BJ (cell line): ENCODE results near the gene LDLRAD4. TPM values are rescaled to one million over a fixed set of nuclear protein-coding genes. Genes with fewer than 3 reads are reported as not detected.

Experiments
- CTCF ChIA-PET: fragments of 350-600 bp; formaldehyde crosslinking; extraction: SDS; loops from one replicate; lab custom pipeline; 2021; ENCODE audit warnings: antibody characterized with exemption, inconsistent platforms; lab: Yijun Ruan, JAX
- POLR2A ChIA-PET: fragments of 300-600 bp; sonication (Branson Sonifier 250); formaldehyde crosslinking; extraction: SDS; loops from one replicate; lab custom pipeline; 2021; ENCODE audit warnings: antibody characterized with exemption; lab: Charles Lee
- DNase-seq: peaks from one replicate; pipeline ENCODE4 v3.0.0-alpha.2; 2011; ENCODE audit warnings: low read depth
- H3K27me3 ChIP-seq: 2 replicates; pipeline ENCODE4 v1.6.0; 2011; ENCODE audit warnings: low read length; ENCODE audit not compliant: control insufficient read depth, insufficient read depth
- H3K36me3 ChIP-seq: 2 replicates; pipeline ENCODE4 v1.5.1; 2011; ENCODE audit warnings: low read length; ENCODE audit not compliant: control insufficient read depth, insufficient read depth
- H3K4me3 ChIP-seq: 2 replicates; pipeline ENCODE4 v1.5.1; 2011; ENCODE audit warnings: low read depth, mild to moderate bottlenecking, control low read depth, low read length
- CTCF ChIP-seq: IDR thresholded peaks from 2 replicates; pipeline ENCODE4 v1.5.1; 2011; ENCODE audit warnings: low read depth, mild to moderate bottlenecking, control low read depth, inconsistent platforms, low read length, moderate library complexity; ENCODE audit not compliant: insufficient read depth
- polyA plus RNA-seq: library from polyadenylated mRNA; depleted of rRNA; stranded (reverse); fragments of >200 nt; gene quantifications from 2 replicates; pipeline ENCODE4 v1.2.3, GENCODE V29; 2011

LDLRAD4 gene
- polyA plus RNA-seq, 1 experiment, result not detected

- no peak for TF ChIP-seq CTCF
- POLR2A ChIA-PET, result no interaction called here
- no peak overlapping the region for H3K4me3 ChIP-seq
- CTCF ChIA-PET, result interaction anchor here (1.2 kb wide), 1 partner anchor 13 kb away, joined by 3 read pairs; no protein-coding TSS in a partner anchor
- DNase-seq, result no peak
- no peaks in the 10 kb centered on the region for H3K36me3 ChIP-seq
- H3K27me3 ChIP-seq, result no peaks in the 10 kb centered on the region
Measured at GRCh38 chr18:13252686-13253410, 34.3 kb downstream of the LDLRAD4 start.

GRCh38 chr18:13253786-13254688 is 35.5 kb downstream of the LDLRAD4 start:
- ChIA-PET CTCF (interaction anchor here (1.2 kb wide), 1 partner anchor 12 kb away, joined by 3 read pairs; no protein-coding TSS in a partner anchor), POLR2A (no interaction called here)
- TF ChIP-seq CTCF, result no peak
- DNase-seq, result no peak
- Histone ChIP-seq H3K36me3 (no peaks in the 10 kb centered on the region), H3K4me3 (no peak overlapping the region), H3K27me3 (no peaks in the 10 kb centered on the region)

- H3K4me3 ChIP-seq, result no peak overlapping the region
- POLR2A ChIA-PET, result no interaction called here
- DNase-seq, result no peak
- no peak for TF ChIP-seq CTCF
- CTCF ChIA-PET, result no interaction called here
- no peaks in the 10 kb centered on the region for H3K27me3 ChIP-seq
- H3K36me3 ChIP-seq, result no peaks in the 10 kb centered on the region
Measured at GRCh38 chr18:13254971-13255927, 36.7 kb downstream of the LDLRAD4 start.

GRCh38 chr18:13256444-13257305 is 38.1 kb downstream of the LDLRAD4 start:
- no peak for TF ChIP-seq CTCF
- ChIA-PET CTCF (no interaction called here), POLR2A (no interaction called here)
- Histone ChIP-seq H3K27me3 (no peaks in the 10 kb centered on the region), H3K4me3 (no peak overlapping the region), H3K36me3 (no peaks in the 10 kb centered on the region)
- DNase-seq, result no peak
